H1 (cell line): ENCODE measurements around the gene POLE3. TPM values are rescaled to one million over a fixed set of nuclear protein-coding genes. Genes with fewer than 3 reads are reported as not detected.

Experiments
- CTCF ChIA-PET: fragments of 300-600 bp; sonication (Branson Sonifier 250); formaldehyde crosslinking; loops from one replicate; lab custom pipeline; 2021; ENCODE audit not compliant: partially characterized antibody; lab: Charles Lee
- POLR2A ChIA-PET: fragments of 300-600 bp; sonication (Branson Sonifier 250); formaldehyde crosslinking; loops from one replicate; lab custom pipeline; 2021; ENCODE audit warnings: inconsistent platforms; ENCODE audit not compliant: partially characterized antibody; lab: Charles Lee
- DNase-seq, 2 experiments: peaks; one replicate each; pipeline versions ENCODE4 v3.0.0 to v3.0.0-alpha.2; 2010 to 2022; ENCODE audit warnings: low spot score in 2 of 2, low read depth in 1 of 2, mixed read lengths in 1 of 2
- FAIRE-seq: peaks from 2 replicates; lab custom pipeline; 2011; peaks lifted over from hg19 to GRCh38; lab: Jason Lieb, UNC
- H2AFZ ChIP-seq: 2 replicates; pipeline ENCODE4 v1.8.1; 2012; ENCODE audit warnings: low read length, inconsistent platforms
- H2AK5ac ChIP-seq: 2 replicates; pipeline ENCODE4 v1.6.1; 2013; ENCODE audit warnings: low read depth, low read length
- H2BK120ac ChIP-seq: replicated peaks from 2 replicates; pipeline ENCODE3; 2013; ENCODE audit warnings: low read depth, low read length, inconsistent platforms
- H2BK12ac ChIP-seq: 2 replicates; pipeline ENCODE4 v1.6.1; 2013; ENCODE audit warnings: low read depth, low read length
- H2BK15ac ChIP-seq: 2 replicates; pipeline ENCODE4 v1.6.1; 2013; ENCODE audit warnings: low read length
- H2BK20ac ChIP-seq: 2 replicates; pipeline ENCODE4 v1.6.1; 2013; ENCODE audit warnings: low read length
- H2BK5ac ChIP-seq: 2 replicates; pipeline ENCODE4 v1.6.1; 2013; ENCODE audit warnings: low read depth, low read length
- H3K14ac ChIP-seq: 2 replicates; pipeline ENCODE4 v1.6.1; 2013; ENCODE audit warnings: inconsistent platforms; ENCODE audit not compliant: insufficient read length
- H3K18ac ChIP-seq: 2 replicates; pipeline ENCODE4 v1.6.1; 2013; ENCODE audit warnings: low read length; ENCODE audit errors: extremely low read depth
- H3K23ac ChIP-seq: 2 replicates; pipeline ENCODE4 v1.6.1; 2013; ENCODE audit warnings: inconsistent platforms; ENCODE audit not compliant: insufficient read length
- H3K23me2 ChIP-seq: 2 replicates; pipeline ENCODE4 v1.6.1; 2013; ENCODE audit warnings: low read depth, low read length
- H3K27ac ChIP-seq: 2 replicates; pipeline ENCODE4 v1.6.1; 2011; ENCODE audit warnings: low read depth, low read length, inconsistent platforms
- H3K27me3 ChIP-seq, 4 experiments: replicated peaks in 1 of 4; 1 replicate in 1 of 4; 2 replicates in 3 of 4; pipeline versions ENCODE4 v1.6.1 to v1.8.1; 2011 to 2013; ENCODE audit warnings: low read length in 3 of 4, mild to moderate bottlenecking in 3 of 4, inconsistent platforms in 2 of 4, mixed read lengths in 2 of 4, moderate library complexity in 1 of 4; ENCODE audit not compliant: control insufficient read depth in 3 of 4, insufficient read depth in 3 of 4; ENCODE audit errors: extremely low read depth in 1 of 4
- H3K36me3 ChIP-seq, 4 experiments: 2 replicates each; pipeline versions ENCODE4 v1.6.1 to v1.8.1; 2011 to 2013; ENCODE audit warnings: mild to moderate bottlenecking in 4 of 4, low read length in 3 of 4, moderate library complexity in 2 of 4, control low read depth in 1 of 4, inconsistent platforms in 1 of 4; ENCODE audit not compliant: insufficient read depth in 4 of 4, control insufficient read depth in 2 of 4
- H3K4ac ChIP-seq: replicated peaks from 2 replicates; pipeline ENCODE3; 2013; ENCODE audit warnings: low read length, low read depth, mixed read lengths, inconsistent platforms; ENCODE audit not compliant: insufficient read length
- H3K4me1 ChIP-seq, 4 experiments: replicated peaks in 1 of 4; 1 replicate in 1 of 4; 2 replicates in 3 of 4; pipeline versions ENCODE4 v1.6.1 to v1.8.1; 2011 to 2013; ENCODE audit warnings: low read length in 3 of 4, inconsistent platforms in 2 of 4, mixed read lengths in 1 of 4; ENCODE audit not compliant: insufficient read depth in 4 of 4, control insufficient read depth in 3 of 4
- H3K4me2 ChIP-seq, 2 experiments: 2 replicates each; pipeline versions ENCODE4 v1.6.1 to v1.8.1; 2011 to 2013; ENCODE audit warnings: low read depth in 2 of 2, low read length in 2 of 2, control low read depth in 1 of 2, inconsistent platforms in 1 of 2, mild to moderate bottlenecking in 1 of 2; ENCODE audit not compliant: insufficient read depth in 1 of 2
- H3K4me3 ChIP-seq, 4 experiments: fragments of 200-600, 300-600 bp in 1 of 4; sonication (generic), shearing (Covaris generic), sonication (Bioruptor Twin) in 1 of 4; 2 replicates each; pipeline versions ENCODE4 v1.5.1 to v1.8.1; 2011 to 2016; ENCODE audit warnings: low read length in 4 of 4, low read depth in 3 of 4, control low read depth in 2 of 4, inconsistent platforms in 2 of 4, mild to moderate bottlenecking in 2 of 4, mixed read lengths in 1 of 4, moderate library complexity in 1 of 4; ENCODE audit not compliant: insufficient read depth in 2 of 4; ENCODE audit errors: extremely low read depth in 1 of 4
- H3K56ac ChIP-seq: replicated peaks from 2 replicates; pipeline ENCODE3; 2013; ENCODE audit warnings: low read depth, mild to moderate bottlenecking, mixed read lengths, low read length, inconsistent platforms; ENCODE audit not compliant: insufficient read length
- H3K79me1 ChIP-seq: 2 replicates; pipeline ENCODE4 v1.6.1; 2013; ENCODE audit warnings: low read depth, low read length, control low read depth
- H3K79me2 ChIP-seq, 2 experiments: 2 replicates each; pipeline versions ENCODE4 v1.6.1 to v1.8.1; 2012 to 2013; ENCODE audit warnings: low read length in 2 of 2, mild to moderate bottlenecking in 2 of 2, inconsistent platforms in 1 of 2; ENCODE audit not compliant: insufficient read depth in 2 of 2, control insufficient read depth in 1 of 2
- H3K9ac ChIP-seq, 4 experiments: replicated peaks in 1 of 4; 1 replicate in 1 of 4; 2 replicates in 3 of 4; pipeline versions ENCODE4 v1.6.1 to v1.8.1; 2011 to 2013; ENCODE audit warnings: low read depth in 3 of 4, low read length in 3 of 4, control low read depth in 2 of 4, mild to moderate bottlenecking in 2 of 4, moderate library complexity in 2 of 4, inconsistent platforms in 1 of 4; ENCODE audit errors: extremely low read depth in 1 of 4
- H3K9me3 ChIP-seq, 2 experiments: 2 replicates each; pipeline versions ENCODE4 v1.6.1 to v1.8.1; 2012 to 2013; ENCODE audit warnings: mild to moderate bottlenecking in 2 of 2, moderate library complexity in 2 of 2, control low read depth in 1 of 2, inconsistent platforms in 1 of 2, low read depth in 1 of 2, low read length in 1 of 2, mixed read lengths in 1 of 2; ENCODE audit not compliant: insufficient read depth in 2 of 2
- H4K20me1 ChIP-seq, 2 experiments: replicated peaks in 1 of 2; 2 replicates each; pipeline versions ENCODE3 to v1.8.1; 2011 to 2013; ENCODE audit warnings: inconsistent platforms in 2 of 2, low read length in 2 of 2, mild to moderate bottlenecking in 1 of 2; ENCODE audit not compliant: insufficient read depth in 2 of 2, control insufficient read depth in 1 of 2
- H4K5ac ChIP-seq: 2 replicates; pipeline ENCODE4 v1.6.1; 2013; ENCODE audit warnings: low read length, low read depth, mixed read lengths, inconsistent platforms; ENCODE audit not compliant: insufficient read length
- H4K8ac ChIP-seq: 2 replicates; pipeline ENCODE4 v1.8.0; 2013; ENCODE audit warnings: mild to moderate bottlenecking, moderate library complexity, low read length, inconsistent platforms; ENCODE audit not compliant: insufficient read depth; ENCODE audit errors: extremely low read depth
- H4K91ac ChIP-seq: replicated peaks from 2 replicates; pipeline ENCODE3; 2013; ENCODE audit warnings: low read length, mixed read lengths, inconsistent platforms; ENCODE audit not compliant: insufficient read length
- SRF ChIP-seq: IDR thresholded peaks from 2 replicates; pipeline ENCODE4 v1.6.1; 2011; ENCODE audit warnings: mild to moderate bottlenecking, low read depth, low read length, moderate library complexity
- WGBS, 2 experiments: shearing (Covaris generic) in 1 of 2; methylation state at CpG; one replicate each; pipeline versions ENCODE4 v1.1.6 to v1.1.7; 2013 to 2015; ENCODE audit warnings: low lambda C conversion rate in 2 of 2, mixed read lengths in 2 of 2, inconsistent platforms in 1 of 2, low coverage in 1 of 2, missing lambda C conversion rate in 1 of 2; ENCODE audit not compliant: insufficient replicate concordance in 2 of 2, insufficient coverage in 1 of 2, insufficient read length in 1 of 2; ENCODE audit errors: extremely low coverage in 1 of 2, missing lambda C conversion rate in 1 of 2; 5-methylcytosine and 5-hydroxymethylcytosine counted together
- polyA plus RNA-seq, 7 experiments: library from polyadenylated mRNA; depleted of rRNA in 3 of 7; stranded (reverse) in 5 of 7; unstranded in 2 of 7; fragments of >200 nt in 5 of 7; fragments of 200-250 nt in 2 of 7; gene quantifications; 1 replicate in 5 of 7; 2 replicates in 1 of 7; 4 replicates in 1 of 7; pipeline versions ENCODE4 v1.2.1 to v1.2.3, GENCODE V29; 2011 to 2013; ENCODE audit warnings: missing spikeins in 2 of 7, mixed read lengths in 2 of 7
- total RNA-seq: library from RNA; stranded (reverse); fragmentation: NEBNext Ultra II Directional; extraction: Animal tissue kit (Norgen Biotek cat#: 25700); gene quantifications from 2 replicates; pipeline ENCODE4 v1.2.1, GENCODE V29; 2021

The POLE3 gene
- total and polyA plus RNA-seq, 2 of the 8 experiments (the other 6 are each of a cell fraction or from before 2014, with no cell fraction given) = 52.7 to 77.3 TPM

DNA sequence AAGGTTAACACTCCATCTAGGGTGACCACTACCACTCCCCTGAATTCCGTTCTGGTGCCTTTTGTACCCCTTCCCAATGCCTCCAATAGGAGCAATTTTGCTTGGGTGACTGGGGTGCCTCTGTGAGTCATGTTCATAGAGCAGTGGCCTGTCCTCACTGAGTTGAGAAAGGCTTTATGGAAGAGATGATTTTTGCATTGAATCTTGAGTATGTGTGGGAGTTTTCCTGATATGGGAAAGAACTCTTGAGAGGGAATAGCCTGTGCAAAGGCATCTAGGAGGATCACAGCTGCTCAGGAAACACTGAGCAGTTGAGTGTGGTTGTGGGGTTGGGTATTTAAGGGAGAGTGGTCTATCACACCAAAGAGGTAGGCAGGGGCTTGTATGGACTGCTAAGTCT lies 16.2 kb upstream of the POLE3 start:
- 100% methylated on average over 1 of the region's 1 CpG; no CpG with 5 or more reads in 1 of the 2 experiments for WGBS, 2 experiments
- Histone ChIP-seq H3K56ac (no peak overlapping the region), H4K20me1 (no peaks in the 10 kb centered on the region), H3K18ac (no peak overlapping the region), H2AFZ (no peak overlapping the region), H3K9me3 (no peaks in the 10 kb centered on the region), H4K5ac (no peak overlapping the region), H3K79me1 (no peaks in the 10 kb centered on the region), H4K8ac (no peak overlapping the region), H2BK12ac (no peak overlapping the region), H4K91ac (no peak overlapping the region), H2BK5ac (no peak overlapping the region), H3K14ac (no peak overlapping the region), H3K79me2 (no peaks in the 10 kb centered on the region), H2AK5ac (no peak overlapping the region), H2BK15ac (no peak overlapping the region; the same call in 1 of the 2 replicates), H2BK120ac (no peak overlapping the region), H3K4me1 (no peaks in the 10 kb centered on the region), H3K36me3 (no peaks in the 10 kb centered on the region), H3K23me2 (no peaks in the 10 kb centered on the region), H3K9ac (no peak overlapping the region), H2BK20ac (no peak overlapping the region)
- DNase-seq (no peak), FAIRE-seq (no peak)
- POLR2A ChIA-PET = interaction anchor here (0.8 to 1.2 kb wide), 2 partner anchors 17 kb away, joined by 3 to 5 read pairs; partner anchors contain the start of genes C9orf43 and POLE3
- CTCF ChIA-PET = interaction anchor here (0.7 to 2.3 kb wide), 7 partner anchors 11 to 229 kb away, joined by 3 to 5 read pairs (median 4); no protein-coding TSS in a partner anchor
- TF ChIP-seq SRF = no peak
- TF ChIP-seq, all 59 proteins: peak for 0
- Histone ChIP-seq H3K4ac (no peak overlapping the region), H3K27ac (no peak overlapping the region), H3K4me3 (no peak overlapping the region), H3K27me3 (no peaks in the 10 kb centered on the region), H3K4me2 (no peak overlapping the region), H3K23ac (no peak overlapping the region)
